Fibroblast of lung (primary cell): ENCODE results near the gene PLEKHS1. TPM values are rescaled to one million over a fixed set of nuclear protein-coding genes. Genes with fewer than 3 reads are reported as not detected.

Experiments used
- DNase-seq, 2 donors: peaks; one replicate each; pipeline versions ENCODE4 v3.0.0 to v3.0.0-alpha.2; 2010; ENCODE audit warnings: low read depth in 2 of 2
- H2AFZ ChIP-seq: 2 replicates; pipeline ENCODE4 v1.5.1; 2012; ENCODE audit warnings: low read length, control low read depth, inconsistent platforms
- H3K27ac ChIP-seq: 2 replicates; pipeline ENCODE4 v1.5.1; 2011; ENCODE audit warnings: low read length, control low read depth; ENCODE audit not compliant: insufficient read depth
- H3K27me3 ChIP-seq: 2 replicates; pipeline ENCODE4 v1.5.1; 2011; ENCODE audit warnings: mild to moderate bottlenecking, low read length; ENCODE audit not compliant: control insufficient read depth, insufficient read depth
- H3K36me3 ChIP-seq: 2 replicates; pipeline ENCODE4 v1.5.1; 2011; ENCODE audit warnings: low read length; ENCODE audit not compliant: control insufficient read depth, insufficient read depth
- H3K4me1 ChIP-seq: 2 replicates; pipeline ENCODE4 v1.5.1; 2011; ENCODE audit warnings: low read length; ENCODE audit not compliant: control insufficient read depth, insufficient read depth; ENCODE audit errors: extremely low read depth
- H3K4me2 ChIP-seq: 2 replicates; pipeline ENCODE4 v1.5.1; 2011; ENCODE audit warnings: low read length, control low read depth; ENCODE audit not compliant: insufficient read depth; ENCODE audit errors: extremely low read depth
- H3K4me3 ChIP-seq, 4 experiments: fragments of 200-600 bp in 1 of 4; sonication (generic) in 1 of 4; replicated peaks in 1 of 4; 2 replicates each; pipeline ENCODE4 v1.5.1; 2011 to 2016; ENCODE audit warnings: low read length in 4 of 4, low read depth in 3 of 4, mild to moderate bottlenecking in 3 of 4, control low read depth in 2 of 4, inconsistent platforms in 1 of 4, mixed read lengths in 1 of 4; ENCODE audit not compliant: insufficient read depth in 1 of 4; ENCODE audit errors: control extremely low read depth in 1 of 4
- H3K79me2 ChIP-seq: 2 replicates; pipeline ENCODE4 v1.5.1; 2012; ENCODE audit warnings: mild to moderate bottlenecking, low read length, inconsistent platforms; ENCODE audit not compliant: control insufficient read depth, insufficient read depth
- H3K9ac ChIP-seq: 2 replicates; pipeline ENCODE4 v1.5.1; 2011; ENCODE audit warnings: mild to moderate bottlenecking, low read length, control low read depth; ENCODE audit not compliant: insufficient read depth
- H3K9me3 ChIP-seq: 2 replicates; pipeline ENCODE4 v1.5.1; 2012; ENCODE audit warnings: low read depth, low read length; ENCODE audit not compliant: control insufficient read depth, insufficient read depth
- H4K20me1 ChIP-seq: 2 replicates; pipeline ENCODE4 v1.5.1; 2011; ENCODE audit warnings: low read length; ENCODE audit not compliant: control insufficient read depth, insufficient read depth; ENCODE audit errors: extremely low read depth
- EZH2 ChIP-seq: IDR thresholded peaks from 2 replicates; pipeline ENCODE4 v1.5.1; 2012; ENCODE audit warnings: low read length, control low read depth, mild to moderate bottlenecking; ENCODE audit errors: missing control alignments
- polyA plus RNA-seq, 2 donors: library from polyadenylated mRNA; depleted of rRNA in 1 of 2; stranded (reverse) in 1 of 2; unstranded in 1 of 2; fragments of >200 nt; gene quantifications; 2 replicates each; pipeline ENCODE4 v1.2.1, GENCODE V29; 2011 to 2012; ENCODE audit warnings: missing spikeins in 1 of 2
- total RNA-seq: library from RNA; depleted of rRNA; stranded (reverse); fragments of >200 nt; gene quantifications from 2 replicates; pipeline ENCODE4 v1.2.1, GENCODE V29; 2014
- TF ChIP-seq, protein P1 (sequence below), 2 donors: IDR thresholded peaks in 1 of 2; conservative IDR thresholded peaks in 1 of 2; 1 replicate in 1 of 2; 2 replicates in 1 of 2; pipeline ENCODE4 v1.5.1; 2011 to 2012; ENCODE audit warnings: low read length in 2 of 2, control low read depth in 1 of 2, inconsistent platforms in 1 of 2, low read depth in 1 of 2, mild to moderate bottlenecking in 1 of 2

The PLEKHS1 gene
- total and polyA plus RNA-seq, 2 donors (not counting 1 experiment from before 2014, with no cell fraction given), result not detected

DNA sequence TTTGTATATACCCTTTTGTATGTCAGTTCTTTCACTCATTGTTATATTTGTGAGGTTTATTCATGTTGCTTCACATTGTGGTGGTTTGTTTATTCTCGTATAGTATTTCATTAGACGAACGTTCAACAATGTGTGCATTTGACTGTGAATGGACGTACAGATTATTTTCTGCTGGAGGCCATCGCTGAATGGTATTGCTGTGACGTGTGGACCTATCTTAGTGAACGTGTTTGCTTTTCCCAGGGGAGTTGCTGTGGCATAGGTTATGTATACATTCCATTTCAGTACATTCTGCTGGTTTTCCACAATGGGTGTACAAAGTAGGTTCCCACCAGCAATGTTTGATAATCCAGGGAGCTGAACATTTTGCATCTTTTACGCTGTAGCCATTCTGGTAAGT is 31.1 kb upstream of the PLEKHS1 start:
- Histone ChIP-seq H3K79me2 (no peaks in the 10 kb centered on the region), H4K20me1 (no peaks in the 10 kb centered on the region), H3K27me3 (no peaks in the 10 kb centered on the region), H3K4me2 (no peak overlapping the region), H3K9me3 (no peaks in the 10 kb centered on the region), H3K36me3 (no peaks in the 10 kb centered on the region), H3K4me3 (no peak overlapping the region), H2AFZ (no peak overlapping the region), H3K9ac (no peak overlapping the region), H3K27ac (no peak overlapping the region), H3K4me1 (no peaks in the 10 kb centered on the region)
- DNase-seq, result no peak
- TF ChIP-seq, protein P1, sequence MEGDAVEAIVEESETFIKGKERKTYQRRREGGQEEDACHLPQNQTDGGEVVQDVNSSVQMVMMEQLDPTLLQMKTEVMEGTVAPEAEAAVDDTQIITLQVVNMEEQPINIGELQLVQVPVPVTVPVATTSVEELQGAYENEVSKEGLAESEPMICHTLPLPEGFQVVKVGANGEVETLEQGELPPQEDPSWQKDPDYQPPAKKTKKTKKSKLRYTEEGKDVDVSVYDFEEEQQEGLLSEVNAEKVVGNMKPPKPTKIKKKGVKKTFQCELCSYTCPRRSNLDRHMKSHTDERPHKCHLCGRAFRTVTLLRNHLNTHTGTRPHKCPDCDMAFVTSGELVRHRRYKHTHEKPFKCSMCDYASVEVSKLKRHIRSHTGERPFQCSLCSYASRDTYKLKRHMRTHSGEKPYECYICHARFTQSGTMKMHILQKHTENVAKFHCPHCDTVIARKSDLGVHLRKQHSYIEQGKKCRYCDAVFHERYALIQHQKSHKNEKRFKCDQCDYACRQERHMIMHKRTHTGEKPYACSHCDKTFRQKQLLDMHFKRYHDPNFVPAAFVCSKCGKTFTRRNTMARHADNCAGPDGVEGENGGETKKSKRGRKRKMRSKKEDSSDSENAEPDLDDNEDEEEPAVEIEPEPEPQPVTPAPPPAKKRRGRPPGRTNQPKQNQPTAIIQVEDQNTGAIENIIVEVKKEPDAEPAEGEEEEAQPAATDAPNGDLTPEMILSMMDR (conservative IDR thresholded peaks at IDR 0.05 in 1 of 2, IDR thresholded peaks at IDR 0.05 in 1 of 2; ENCODE audit: low read depth in 1 of 2, low read length in 2 of 2), result no peak
- TF ChIP-seq EZH2, result no peak

DNA sequence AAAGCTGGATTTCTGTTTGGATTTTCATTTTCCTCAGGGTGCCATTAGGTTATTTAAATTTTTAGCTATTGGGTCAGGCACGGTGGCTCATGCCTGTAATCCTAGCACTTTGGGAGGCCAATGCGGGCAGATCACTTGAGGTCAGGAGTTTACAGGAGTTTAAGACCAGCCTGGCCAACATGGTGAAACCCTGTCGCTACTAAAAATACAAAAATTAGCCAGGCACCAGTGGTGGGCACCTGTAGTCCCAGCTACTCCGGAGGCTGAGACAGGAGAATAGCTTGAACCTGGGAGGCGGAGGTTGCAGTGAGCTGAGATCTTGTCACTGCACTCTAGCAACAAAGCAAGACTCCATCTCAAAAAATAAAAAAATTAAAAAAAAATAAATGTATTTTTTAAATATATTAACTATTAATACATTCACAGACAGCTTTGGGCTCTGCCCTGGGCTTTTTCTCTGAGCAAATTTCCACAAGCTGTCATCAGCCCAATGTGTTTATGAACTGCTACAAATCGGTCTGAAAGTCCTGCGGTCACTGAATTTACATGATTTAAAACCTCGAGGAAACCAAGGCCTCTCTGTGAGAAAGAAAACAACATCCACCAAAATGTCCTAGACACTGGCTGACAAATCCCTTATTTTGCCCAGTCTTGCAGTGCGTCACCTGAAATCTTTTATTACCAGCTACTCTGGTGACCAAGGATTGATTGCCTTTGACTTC is 19.2 kb upstream of the PLEKHS1 start:
- Histone ChIP-seq H3K4me2 (no peak overlapping the region), H3K9ac (no peak overlapping the region), H3K4me3 (no peak overlapping the region), H3K4me1 (no peaks in the 10 kb centered on the region), H3K79me2 (no peaks in the 10 kb centered on the region), H3K9me3 (no peaks in the 10 kb centered on the region), H4K20me1 (no peaks in the 10 kb centered on the region), H3K27me3 (no peaks in the 10 kb centered on the region), H3K27ac (no peak overlapping the region), H3K36me3 (peaks cover 2% of the 10 kb centered on the region), H2AFZ (no peak overlapping the region)
- DNase-seq, result peak in 1 of 2 donors; percentile 13
- TF ChIP-seq, protein P1 (conservative IDR thresholded peaks at IDR 0.05 in 1 of 2, IDR thresholded peaks at IDR 0.05 in 1 of 2; ENCODE audit: low read depth in 1 of 2, low read length in 2 of 2), result no peak

- H3K4me1 ChIP-seq, result no peaks in the 10 kb centered on the region
- H2AFZ ChIP-seq, result no peak overlapping the region
- no peak for TF ChIP-seq EZH2
- H3K36me3 ChIP-seq, result peaks cover 2% of the 10 kb centered on the region
- no peaks in the 10 kb centered on the region for H3K79me2 ChIP-seq
- no peak overlapping the region for H3K9ac ChIP-seq
- H3K4me2 ChIP-seq, result no peak overlapping the region
- H3K4me3 ChIP-seq, result no peak overlapping the region
- DNase-seq, result no peak
- no peaks in the 10 kb centered on the region for H4K20me1 ChIP-seq
- no peaks in the 10 kb centered on the region for H3K27me3 ChIP-seq
- no peak overlapping the region for H3K27ac ChIP-seq
- H3K9me3 ChIP-seq, result no peaks in the 10 kb centered on the region
Measured at GRCh38 chr10:113732966-113733365, 18.5 kb upstream of the PLEKHS1 start.
